Hematopoietic multipotent progenitor cell treated with erythropoietin and hydrocortisone succinate and interleukin-3 and kit ligand, for 17 days (in vitro differentiated cells): Measurements from ENCODE around the gene MESD.
"Not testable (repeated sequence)": the region's sequence is repeated elsewhere in the genome, so short reads cannot be mapped to it uniquely, and the experiment has no call there.

Experiments
- DNase-seq: peaks from one replicate; pipeline ENCODE4 v3.0.0-alpha.2; 2015; ENCODE audit warnings: low spot score

MESD gene

DNA sequence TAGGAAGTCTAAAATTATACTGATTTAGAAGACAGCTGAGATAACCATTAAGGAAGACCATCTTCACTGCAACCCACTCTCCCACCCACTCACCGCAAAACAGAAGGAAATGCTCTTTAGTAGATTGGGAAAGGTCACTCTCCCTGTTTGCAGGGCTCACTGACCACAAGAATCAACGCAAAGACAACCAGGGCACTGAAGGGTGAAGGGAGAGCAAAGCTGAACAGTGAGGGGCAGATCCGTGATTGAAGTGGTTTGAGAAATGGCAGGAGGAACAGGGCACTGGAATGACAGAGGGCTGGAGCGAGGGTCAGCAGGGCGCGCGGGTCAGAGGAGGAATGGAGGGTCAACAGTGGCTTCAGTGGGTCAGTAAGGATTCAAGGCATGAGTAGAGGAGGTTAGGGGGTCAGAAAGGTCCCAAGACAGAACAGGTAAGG lies 520 bp downstream of the MESD start:
- DNase-seq = no peak

- DNase-seq = no peak
These were observed 1.3 kb downstream of the MESD start for GRCh38 chr15:80988148-80988796.

GRCh38 chr15:80986487-80986886 lies 3.1 kb downstream of the MESD start:
- no peak for DNase-seq

GRCh38 chr15:80985981-80986380 lies 3.6 kb downstream of the MESD start:
- DNase-seq = no peak

- no peak for DNase-seq
These were observed 4.8 kb downstream of the MESD start for GRCh38 chr15:80984856-80985255.

- DNase-seq = no peak
These were observed 6.8 kb downstream of the MESD start for GRCh38 chr15:80982839-80983238.

GRCh38 chr15:80982205-80982604 lies 7.4 kb downstream of the MESD start:
- no peak for DNase-seq

DNA sequence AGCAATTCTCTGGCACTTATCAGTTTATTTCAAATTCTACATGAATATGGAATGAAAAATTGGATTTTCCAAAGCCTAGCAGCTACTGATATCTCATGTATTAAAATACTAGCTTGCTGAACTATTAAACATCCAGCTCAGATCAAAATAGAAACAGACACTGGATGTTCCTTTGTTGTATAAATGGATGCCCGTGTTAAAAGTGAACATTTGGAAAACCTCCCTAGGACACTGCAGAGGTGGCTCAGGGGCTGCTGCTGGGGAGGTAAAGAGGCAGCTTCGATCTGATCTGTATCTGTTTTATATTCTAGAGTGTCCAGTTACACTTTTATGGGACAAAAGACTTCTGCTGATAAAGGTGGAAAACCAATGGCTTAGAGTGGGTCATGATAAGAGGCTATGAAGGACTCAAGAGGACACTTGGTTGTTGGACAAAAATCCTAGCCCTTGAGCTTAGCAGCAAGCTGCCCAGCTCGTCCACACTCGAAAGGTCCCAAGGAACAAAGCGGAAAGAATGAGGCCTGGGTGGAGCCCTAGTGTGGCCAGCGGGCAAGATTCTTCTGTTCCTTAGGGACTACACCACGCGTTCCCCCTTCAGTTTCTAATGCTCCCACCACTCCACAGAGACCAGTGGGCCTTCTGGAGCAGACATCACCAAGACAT lies 9.9 kb downstream of the MESD start:
- DNase-seq = no peak

- peak; percentile 38 for DNase-seq
These were observed 10.8 kb downstream of the MESD start for GRCh38 chr15:80978685-80979329.

GRCh38 chr15:80977627-80978036 lies 12.0 kb downstream of the MESD start:
- DNase-seq = peak; percentile 64

DNA sequence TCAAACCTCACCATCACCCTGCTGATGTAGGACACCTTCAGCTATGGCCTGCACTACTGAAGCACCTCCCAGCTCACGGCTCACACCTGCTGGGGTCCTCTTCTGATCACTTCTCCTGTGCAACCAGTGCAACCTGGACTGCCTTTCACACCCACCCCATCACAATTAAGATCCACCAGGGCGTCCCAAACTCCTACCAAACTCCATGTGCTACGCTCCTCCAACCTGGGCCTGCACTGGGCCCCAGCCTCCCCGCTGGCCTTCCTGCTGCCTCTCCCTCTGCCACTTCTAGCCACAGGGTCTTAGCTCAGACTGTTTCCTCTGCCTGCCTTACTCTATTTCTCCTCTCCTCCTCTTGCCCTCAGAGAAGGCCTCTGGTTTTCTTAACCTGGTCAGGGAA lies 12.8 kb downstream of the MESD start:
- no peak for DNase-seq

DNA sequence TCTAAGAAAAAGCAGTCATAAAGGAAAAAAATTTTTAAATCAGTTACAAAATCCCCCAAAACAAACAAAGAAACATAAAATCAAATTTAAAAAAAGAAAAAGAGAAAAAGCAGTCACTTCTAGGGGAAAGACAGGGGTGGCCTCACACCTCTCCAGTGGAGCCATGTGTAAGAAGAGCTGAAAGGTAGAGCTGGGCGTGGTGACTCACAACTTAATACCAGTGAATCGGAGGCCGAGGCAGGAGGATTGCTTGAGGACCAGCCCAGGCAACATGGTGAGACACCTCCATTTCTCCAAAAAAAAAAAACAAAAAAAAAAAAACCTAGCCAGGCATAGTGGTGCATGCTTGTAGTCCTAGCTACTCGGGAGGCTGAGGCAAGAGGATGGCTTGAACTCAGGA lies 14.7 kb downstream of the MESD start:
- no peak for DNase-seq

- DNase-seq = no peak
These were observed 17.3 kb downstream of the MESD start for GRCh38 chr15:80972276-80972675.

DNA sequence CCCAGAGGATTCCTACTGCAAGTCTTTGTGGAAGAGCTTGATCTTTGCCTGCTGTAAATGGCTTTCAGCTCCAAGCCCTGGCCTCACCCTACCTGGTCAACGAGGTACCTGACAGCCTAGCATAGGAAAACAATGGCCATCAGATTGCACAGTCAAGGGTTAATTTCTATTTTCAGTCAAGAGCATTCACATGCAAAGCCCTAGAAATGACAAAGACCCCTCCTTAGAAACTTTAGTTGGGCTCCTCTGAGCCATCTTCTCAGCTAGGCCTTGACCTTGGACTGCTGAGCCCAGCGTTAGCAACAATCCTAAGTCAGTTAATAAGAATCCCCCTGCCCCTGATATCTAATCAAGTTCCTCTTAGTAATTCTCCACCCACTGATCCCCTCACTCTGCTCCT lies 18.5 kb downstream of the MESD start:
- DNase-seq = no peak

DNA sequence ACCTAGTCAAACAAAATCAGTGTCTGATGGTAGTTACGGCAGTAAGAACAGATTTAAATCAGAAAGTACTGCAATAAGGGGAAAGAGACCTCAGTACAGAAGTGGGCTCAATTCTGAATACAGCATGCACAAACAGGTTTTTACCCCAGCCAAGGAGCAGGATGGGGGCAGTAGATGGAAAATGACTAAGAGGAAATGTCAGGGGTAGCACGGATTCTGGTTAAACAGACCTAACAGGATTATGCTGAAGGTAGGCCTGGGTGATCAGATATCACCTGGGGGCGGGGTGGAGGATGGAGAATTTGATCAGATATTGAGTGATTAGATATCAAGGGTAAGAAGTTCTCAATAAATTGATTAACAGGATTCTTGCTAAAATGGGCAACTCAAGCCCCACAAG lies 19.0 kb downstream of the MESD start:
- no peak for DNase-seq

- peak; percentile 72 for DNase-seq
These were observed 19.5 kb downstream of the MESD start for GRCh38 chr15:80970018-80970657.

- DNase-seq = no peak
These were observed 20.3 kb downstream of the MESD start for GRCh38 chr15:80969316-80969715.

DNA sequence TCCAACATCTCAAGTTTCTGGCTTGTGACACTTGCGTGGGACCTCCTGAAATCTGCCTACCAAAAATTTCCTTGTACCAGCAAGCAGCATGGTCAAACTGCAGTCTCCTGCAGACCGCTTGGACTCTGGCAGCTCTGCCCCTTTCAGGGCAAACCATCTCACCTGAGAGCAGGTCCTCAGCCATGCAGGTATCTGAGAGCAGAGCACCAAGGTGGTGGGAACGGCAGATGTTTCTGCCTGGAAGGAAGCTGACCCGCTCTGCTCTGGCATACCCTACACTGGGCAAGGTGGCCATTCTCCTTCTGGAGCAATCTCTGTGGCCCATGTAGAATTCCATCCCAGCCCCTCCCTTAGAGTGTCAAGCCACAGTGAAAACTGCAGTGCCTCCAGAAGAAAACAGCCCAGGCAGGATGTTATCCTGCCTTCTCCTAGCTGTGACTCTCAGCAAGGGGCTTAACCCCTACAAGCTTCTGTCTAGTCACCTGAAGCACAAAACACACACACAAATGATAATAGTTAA lies 21.6 kb downstream of the MESD start:
- no peak for DNase-seq

DNA sequence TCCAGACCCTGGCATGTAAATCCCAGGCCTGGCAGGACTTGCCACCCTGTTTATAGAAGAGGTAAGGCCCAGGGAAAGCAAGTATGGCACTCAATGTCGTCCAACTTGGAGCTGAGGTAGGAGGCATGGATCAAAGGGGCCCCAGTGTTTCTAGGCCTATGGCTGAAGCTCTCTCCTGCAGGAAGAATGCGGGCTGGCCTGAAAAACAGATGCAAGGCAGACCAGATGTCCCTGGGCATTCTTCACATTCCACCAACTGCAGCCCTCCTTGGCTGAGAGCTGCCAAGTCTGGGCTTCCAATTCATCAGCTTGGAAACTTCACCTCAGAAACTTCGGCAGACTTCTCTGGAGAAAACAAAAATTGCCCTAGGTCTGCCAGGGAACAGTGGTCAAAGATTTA lies 22.2 kb downstream of the MESD start:
- DNase-seq = no peak

- no peak for DNase-seq
These were observed 23.0 kb downstream of the MESD start for GRCh38 chr15:80966431-80967197.

GRCh38 chr15:80965454-80965853 lies 24.2 kb downstream of the MESD start:
- DNase-seq = not testable (repeated sequence)
